CD8-positive, alpha-beta memory T cell (primary cell): Measurements from ENCODE around the gene GOLGA7B. TPM values are rescaled to one million over a fixed set of nuclear protein-coding genes. Genes with fewer than 3 reads are reported as not detected.

ENCODE experiments used
- CTCF ChIA-PET: fragments of 350-600 bp; sonication (Branson Sonifier 250); formaldehyde crosslinking; loops from one replicate; lab custom pipeline; 2021; ENCODE audit warnings: antibody characterized with exemption; lab: Charles Lee
- POLR2A ChIA-PET: fragments of 350-600 bp; sonication (Branson Sonifier 250); formaldehyde crosslinking; loops from one replicate; lab custom pipeline; 2021; ENCODE audit warnings: antibody characterized with exemption; lab: Charles Lee
- DNase-seq, 5 donors: peaks; one replicate each; pipeline versions ENCODE4 v3.0.0 to v3.0.0-alpha.2; 2020 to 2022; ENCODE audit warnings: mixed read lengths in 1 of 5
- H3K27ac ChIP-seq: one replicate; pipeline ENCODE4 v1.7.0; 2013; ENCODE audit warnings: low read depth, mild to moderate bottlenecking, low read length, moderate library complexity
- H3K27me3 ChIP-seq: 2 replicates; pipeline ENCODE4 v1.7.0; 2013; ENCODE audit warnings: low read length, mild to moderate bottlenecking; ENCODE audit not compliant: insufficient read depth, poor library complexity, severe bottlenecking
- H3K36me3 ChIP-seq: 2 replicates; pipeline ENCODE4 v1.7.0; 2013; ENCODE audit warnings: mild to moderate bottlenecking, low read length, moderate library complexity; ENCODE audit not compliant: insufficient read depth
- H3K4me1 ChIP-seq: 2 replicates; pipeline ENCODE4 v1.7.0; 2013; ENCODE audit warnings: mild to moderate bottlenecking, low read length, moderate library complexity; ENCODE audit not compliant: insufficient read depth
- H3K4me3 ChIP-seq: 2 replicates; pipeline ENCODE4 v1.7.0; 2013; ENCODE audit warnings: mild to moderate bottlenecking, low read length
- H3K9me3 ChIP-seq: 2 replicates; pipeline ENCODE4 v1.7.0; 2013; ENCODE audit warnings: mild to moderate bottlenecking, low read length
- H3K27ac Mint-ChIP-seq, 8 donors: one replicate each; pipeline ENCODE4 v1.8.0; 2020 to 2021; ENCODE audit warnings: mixed read lengths in 8 of 8, mild to moderate bottlenecking in 6 of 8, inconsistent platforms in 3 of 8, moderate library complexity in 3 of 8
- H3K27me3 Mint-ChIP-seq, 2 donors: one replicate each; pipeline ENCODE4 v1.8.0; 2020 to 2021; ENCODE audit warnings: mixed read lengths in 2 of 2, mild to moderate bottlenecking in 1 of 2, moderate library complexity in 1 of 2
- H3K36me3 Mint-ChIP-seq, 3 donors: one replicate each; pipeline ENCODE4 v1.8.0; 2020 to 2021; ENCODE audit warnings: mixed read lengths in 3 of 3, inconsistent platforms in 1 of 3, mild to moderate bottlenecking in 1 of 3
- H3K4me1 Mint-ChIP-seq, 3 donors: one replicate each; pipeline ENCODE4 v1.8.0; 2020 to 2021; ENCODE audit warnings: mixed read lengths in 3 of 3, inconsistent platforms in 1 of 3, mild to moderate bottlenecking in 1 of 3
- H3K4me3 Mint-ChIP-seq, 7 donors: one replicate each; pipeline ENCODE4 v1.8.0; 2020 to 2021; ENCODE audit warnings: mixed read lengths in 7 of 7, mild to moderate bottlenecking in 6 of 7, moderate library complexity in 4 of 7, inconsistent platforms in 2 of 7
- H3K9me3 Mint-ChIP-seq, 5 donors: one replicate each; pipeline ENCODE4 v1.8.0; 2020 to 2022; ENCODE audit warnings: mixed read lengths in 5 of 5, mild to moderate bottlenecking in 3 of 5, moderate library complexity in 2 of 5, inconsistent platforms in 1 of 5
- polyA plus RNA-seq: library from polyadenylated mRNA; unstranded; fragments of 300-500 nt; fragmentation: Illumina TruSeq; gene quantifications from one replicate; pipeline ENCODE4 v1.2.3, GENCODE V29; 2021
- total RNA-seq, 2 experiments: library from RNA; stranded (reverse); gene quantifications; one replicate each; pipeline ENCODE4 v1.2.3, GENCODE V29; 2021

The GOLGA7B gene
- total RNA-seq (under 1 TPM; 0.29 to 0.44 TPM), polyA plus RNA-seq (0.62 TPM)

GRCh38 chr10:97849687-97850402 is at the start of gene GOLGA7B:
Gene GOLGA7B, plus strand, starts transcription at chr10:97849843. Its CDS starts 461 bp downstream, at chr10:97850304.
- peaks cover 0 to 1% (median 1%) of the 10 kb centered on the region in 3 donors for H3K36me3 Mint-ChIP-seq
- no peak within 1 kb of the TSS for H3K27ac ChIP-seq
- H3K4me1 ChIP-seq = peaks cover 34% of the 10 kb centered on the region
- peak within 1 kb of the TSS; percentile 84 to 95 (median 90) for H3K4me3 Mint-ChIP-seq
- ChIA-PET CTCF (interaction anchor here (0.7 to 4.4 kb wide), 3 partner anchors 19 to 64 kb away, joined by 3 to 26 read pairs (median 15); no protein-coding TSS in a partner anchor), POLR2A (interaction anchor here (0.7 to 1.3 kb wide), 4 partner anchors 12 to 163 kb away, joined by 3 to 5 read pairs (median 4); partner anchors contain the start of genes AVPI1 and ZFYVE27)
- no peaks in the 10 kb centered on the region for H3K36me3 ChIP-seq
- no peaks in the 10 kb centered on the region for H3K9me3 ChIP-seq
- H3K27me3 Mint-ChIP-seq = no peaks in the 10 kb centered on the region
- H3K27ac Mint-ChIP-seq = peak within 1 kb of the TSS; percentile 70 to 95 (median 86)
- H3K4me1 Mint-ChIP-seq = peaks cover 36 to 37% (median 36%) of the 10 kb centered on the region in 3 donors
- DNase-seq = peak; percentile 56 to 76 (median 63)
- H3K4me3 ChIP-seq = peak within 1 kb of the TSS; percentile 64
- H3K9me3 Mint-ChIP-seq = no peaks in the 10 kb centered on the region
- no peaks in the 10 kb centered on the region for H3K27me3 ChIP-seq

DNA sequence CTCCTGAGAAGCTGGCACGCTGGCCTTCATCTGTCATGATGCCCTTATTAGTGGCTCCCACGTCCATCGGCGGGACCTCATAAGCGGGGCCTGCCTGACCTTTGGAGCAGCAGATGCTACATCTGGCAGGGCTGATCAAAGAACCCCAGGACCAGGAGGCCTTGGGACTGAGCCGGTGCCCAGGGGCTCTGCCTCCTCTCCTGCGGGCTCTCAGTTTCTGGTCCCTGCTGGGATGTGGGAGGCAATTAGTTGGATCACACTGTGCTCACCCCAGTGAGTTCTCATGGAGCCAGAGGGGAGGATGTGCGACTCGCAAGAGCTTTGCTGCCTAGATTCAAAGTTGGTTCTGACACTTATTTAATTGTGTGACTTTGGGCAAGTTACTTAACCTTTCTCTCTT is 49.2 kb upstream of the GOLGA7B start:
- Mint-ChIP-seq H3K27me3 (peaks cover 5% of the 10 kb centered on the region in 2 donors), H3K27ac (no peak overlapping the region), H3K9me3 (peaks cover 0 to 15% (median 3%) of the 10 kb centered on the region in 5 donors), H3K36me3 (peaks cover 0 to 6% (median 0%) of the 10 kb centered on the region in 3 donors), H3K4me3 (no peak overlapping the region), H3K4me1 (peaks cover 28 to 29% (median 29%) of the 10 kb centered on the region in 3 donors)
- no peak for DNase-seq
- Histone ChIP-seq H3K36me3 (no peaks in the 10 kb centered on the region), H3K9me3 (no peaks in the 10 kb centered on the region), H3K27ac (no peak overlapping the region), H3K27me3 (no peaks in the 10 kb centered on the region), H3K4me3 (no peak overlapping the region), H3K4me1 (peaks cover 21% of the 10 kb centered on the region)
- ChIA-PET POLR2A (no interaction called here), CTCF (interaction anchor here (1.1 to 2.6 kb wide), 2 partner anchors 8 to 69 kb away, joined by 3 to 15 read pairs; no protein-coding TSS in a partner anchor)

DNA sequence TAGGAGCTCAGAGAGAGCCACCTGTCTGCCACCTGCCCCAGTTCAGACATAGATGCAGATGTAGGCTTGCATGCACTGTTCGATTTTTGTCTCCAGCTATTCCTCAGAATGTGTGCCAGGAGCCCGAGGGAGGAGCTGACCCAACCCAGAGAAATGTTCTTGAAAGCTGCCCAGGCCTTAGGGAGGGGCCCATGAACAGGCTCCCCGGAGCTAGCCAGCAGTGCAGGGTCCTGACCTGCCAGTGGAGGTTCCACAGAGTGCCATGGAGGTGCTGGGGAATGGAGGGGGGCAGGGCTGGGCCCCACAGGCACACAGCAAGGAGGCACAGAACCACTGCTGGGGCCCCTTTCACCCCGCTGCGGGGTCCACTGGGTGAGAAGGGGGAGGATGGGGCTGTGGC is 48.2 kb upstream of the GOLGA7B start:
- H3K36me3 ChIP-seq = no peaks in the 10 kb centered on the region
- Mint-ChIP-seq H3K27me3 (peaks cover 5% of the 10 kb centered on the region in 2 donors), H3K9me3 (peaks cover 0 to 15% (median 3%) of the 10 kb centered on the region in 5 donors), H3K36me3 (peaks cover 0 to 6% (median 0%) of the 10 kb centered on the region in 3 donors), H3K4me1 (peaks cover 19 to 21% (median 19%) of the 10 kb centered on the region in 3 donors), H3K4me3 (no peak overlapping the region), H3K27ac (no peak overlapping the region)
- DNase-seq = no peak
- H3K9me3 ChIP-seq = no peaks in the 10 kb centered on the region
- ChIA-PET POLR2A (no interaction called here), CTCF (interaction anchor here (1.1 to 2.6 kb wide), 2 partner anchors 9 to 68 kb away, joined by 3 to 15 read pairs; no protein-coding TSS in a partner anchor)
- no peaks in the 10 kb centered on the region for H3K27me3 ChIP-seq
- H3K4me1 ChIP-seq = peaks cover 11% of the 10 kb centered on the region
- no peak overlapping the region for H3K27ac ChIP-seq
- H3K4me3 ChIP-seq = no peak overlapping the region

GRCh38 chr10:97805096-97805884 is 44.4 kb upstream of the GOLGA7B start:
- Mint-ChIP-seq H3K9me3 (no peaks in the 10 kb centered on the region), H3K27ac (peak overlapping the region in 5 of 8 donors; percentile 12 to 78 (median 42)), H3K4me1 (peaks cover 0 to 2% (median 0%) of the 10 kb centered on the region in 3 donors), H3K36me3 (no peaks in the 10 kb centered on the region), H3K4me3 (no peak overlapping the region), H3K27me3 (peaks cover 5 to 9% of the 10 kb centered on the region in 2 donors)
- ChIA-PET POLR2A (no interaction called here), CTCF (no interaction called here)
- H3K27me3 ChIP-seq = no peaks in the 10 kb centered on the region
- H3K9me3 ChIP-seq = no peaks in the 10 kb centered on the region
- peak in 1 of 5 donors; percentile 16 for DNase-seq
- H3K36me3 ChIP-seq = no peaks in the 10 kb centered on the region
- no peaks in the 10 kb centered on the region for H3K4me1 ChIP-seq
- no peak overlapping the region for H3K27ac ChIP-seq
- no peak overlapping the region for H3K4me3 ChIP-seq

- peaks cover 5 to 9% of the 10 kb centered on the region in 2 donors for H3K27me3 Mint-ChIP-seq
- Histone ChIP-seq H3K36me3 (no peaks in the 10 kb centered on the region), H3K4me1 (no peaks in the 10 kb centered on the region), H3K27ac (no peak overlapping the region), H3K27me3 (no peaks in the 10 kb centered on the region), H3K9me3 (no peaks in the 10 kb centered on the region), H3K4me3 (no peak overlapping the region)
- H3K4me1 Mint-ChIP-seq = peaks cover 0 to 2% (median 0%) of the 10 kb centered on the region in 3 donors
- POLR2A ChIA-PET = no interaction called here
- CTCF ChIA-PET = no interaction called here
- H3K4me3 Mint-ChIP-seq = no peak overlapping the region
- no peaks in the 10 kb centered on the region for H3K36me3 Mint-ChIP-seq
- H3K9me3 Mint-ChIP-seq = no peaks in the 10 kb centered on the region
- peak overlapping the region in 2 of 8 donors; percentile 42 to 78 for H3K27ac Mint-ChIP-seq
- DNase-seq = no peak
These were observed 43.7 kb upstream of the GOLGA7B start for GRCh38 chr10:97805949-97806348.

- H3K36me3 ChIP-seq = no peaks in the 10 kb centered on the region
- H3K4me3 ChIP-seq = no peak overlapping the region
- H3K9me3 ChIP-seq = no peaks in the 10 kb centered on the region
- H3K9me3 Mint-ChIP-seq = no peaks in the 10 kb centered on the region
- H3K4me3 Mint-ChIP-seq = no peak overlapping the region
- H3K36me3 Mint-ChIP-seq = no peaks in the 10 kb centered on the region
- no peak overlapping the region for H3K27ac ChIP-seq
- no peak for DNase-seq
- H3K27me3 ChIP-seq = no peaks in the 10 kb centered on the region
- H3K27ac Mint-ChIP-seq = no peak overlapping the region
- ChIA-PET CTCF (interaction anchor here (1.0 kb wide), 1 partner anchor 59 kb away, joined by 3 read pairs; no protein-coding TSS in a partner anchor), POLR2A (no interaction called here)
- H3K27me3 Mint-ChIP-seq = peaks cover 0 to 5% of the 10 kb centered on the region in 2 donors
- peaks cover 0 to 4% (median 3%) of the 10 kb centered on the region in 3 donors for H3K4me1 Mint-ChIP-seq
- no peaks in the 10 kb centered on the region for H3K4me1 ChIP-seq
These were observed 39.2 kb upstream of the GOLGA7B start for GRCh38 chr10:97810446-97810845.

DNA sequence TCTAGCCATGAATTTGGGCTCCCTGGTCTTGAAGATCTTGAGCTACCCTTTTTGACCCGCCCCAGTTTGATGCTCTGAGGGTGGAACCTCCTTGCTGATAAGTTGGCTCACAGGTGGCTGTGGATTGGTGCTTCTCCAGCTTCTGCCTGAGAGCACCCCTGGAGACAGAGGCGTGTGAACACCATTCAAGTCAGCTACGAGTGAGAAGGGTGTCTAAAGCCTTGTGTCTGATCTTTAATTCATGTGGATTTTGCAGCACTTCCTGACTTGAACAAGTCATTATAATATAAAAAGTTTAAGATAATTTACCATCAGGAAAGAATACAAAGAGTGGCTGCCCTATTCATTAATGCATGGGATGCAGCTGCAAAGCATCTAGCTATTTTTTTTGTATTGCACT is 37.7 kb upstream of the GOLGA7B start:
- no peaks in the 10 kb centered on the region for H3K36me3 ChIP-seq
- H3K4me1 ChIP-seq = no peaks in the 10 kb centered on the region
- no peak for DNase-seq
- peaks cover 0 to 4% (median 3%) of the 10 kb centered on the region in 3 donors for H3K4me1 Mint-ChIP-seq
- CTCF ChIA-PET = interaction anchor here (0.9 kb wide), 1 partner anchor 57 kb away, joined by 3 read pairs; no protein-coding TSS in a partner anchor
- H3K27me3 ChIP-seq = no peaks in the 10 kb centered on the region
- H3K9me3 ChIP-seq = no peaks in the 10 kb centered on the region
- no peaks in the 10 kb centered on the region for H3K36me3 Mint-ChIP-seq
- H3K4me3 Mint-ChIP-seq = no peak overlapping the region
- peaks cover 0 to 4% of the 10 kb centered on the region in 2 donors for H3K27me3 Mint-ChIP-seq
- no peak overlapping the region for H3K27ac Mint-ChIP-seq
- H3K27ac ChIP-seq = no peak overlapping the region
- POLR2A ChIA-PET = no interaction called here
- no peaks in the 10 kb centered on the region for H3K9me3 Mint-ChIP-seq
- H3K4me3 ChIP-seq = no peak overlapping the region
